ENCODE data around the gene CPPED1.

Gene CPPED1

DNA sequence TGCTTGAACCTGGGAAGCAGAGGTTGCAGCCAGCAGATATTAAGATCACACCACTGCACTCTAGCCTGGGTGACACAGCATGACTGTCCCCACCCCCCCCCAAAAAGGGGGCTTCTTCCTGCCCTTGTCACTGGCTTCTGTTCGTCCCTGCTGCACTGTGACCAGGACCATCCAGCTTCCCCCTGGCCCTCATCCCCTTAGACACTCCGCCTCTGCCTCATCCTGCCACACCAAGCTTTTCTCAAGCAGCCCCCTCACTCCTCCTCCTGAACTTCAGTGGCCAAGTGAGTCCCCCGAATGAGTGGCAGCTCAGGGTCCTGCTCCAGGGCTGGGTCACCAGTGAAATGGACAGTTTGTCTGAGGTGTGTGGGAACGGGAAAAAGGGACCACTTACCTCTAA lies 177.3 kb downstream of the CPPED1 start:
- no peaks in the 10 kb centered on the region for H3K36me3 ChIP-seq (ENCODE audit: control insufficient read depth, low read length)
- H3K4me3 ChIP-seq (ENCODE audit: low read length), result no peak overlapping the region
- no peaks in the 10 kb centered on the region for H3K9me3 ChIP-seq (ENCODE audit: control insufficient read depth, insufficient read depth, low read length)
- no peaks in the 10 kb centered on the region for H3K4me1 ChIP-seq (ENCODE audit: control insufficient read depth, low read length)
- H3K27ac ChIP-seq (ENCODE audit: low read depth, low read length), result no peak overlapping the region
- H3F3A ChIP-seq (ENCODE audit: control insufficient read depth, insufficient read depth), result no peaks in the 10 kb centered on the region
- no peaks in the 10 kb centered on the region for H3K9me2 ChIP-seq (replicated peaks; ENCODE audit: control insufficient read depth, low read length)
- H3K4me2 ChIP-seq (ENCODE audit: low read length), result no peak overlapping the region
- no peaks in the 10 kb centered on the region for H4K20me1 ChIP-seq (ENCODE audit: control insufficient read depth, insufficient read depth, low read depth, low read length)
- H3K27me3 ChIP-seq (ENCODE audit: control insufficient read depth, low read length), result no peaks in the 10 kb centered on the region; the same call in 1 of the 2 replicates
- H3K79me2 ChIP-seq (ENCODE audit: control insufficient read depth, low read length), result no peaks in the 10 kb centered on the region
- TF ChIP-seq, protein P1, sequence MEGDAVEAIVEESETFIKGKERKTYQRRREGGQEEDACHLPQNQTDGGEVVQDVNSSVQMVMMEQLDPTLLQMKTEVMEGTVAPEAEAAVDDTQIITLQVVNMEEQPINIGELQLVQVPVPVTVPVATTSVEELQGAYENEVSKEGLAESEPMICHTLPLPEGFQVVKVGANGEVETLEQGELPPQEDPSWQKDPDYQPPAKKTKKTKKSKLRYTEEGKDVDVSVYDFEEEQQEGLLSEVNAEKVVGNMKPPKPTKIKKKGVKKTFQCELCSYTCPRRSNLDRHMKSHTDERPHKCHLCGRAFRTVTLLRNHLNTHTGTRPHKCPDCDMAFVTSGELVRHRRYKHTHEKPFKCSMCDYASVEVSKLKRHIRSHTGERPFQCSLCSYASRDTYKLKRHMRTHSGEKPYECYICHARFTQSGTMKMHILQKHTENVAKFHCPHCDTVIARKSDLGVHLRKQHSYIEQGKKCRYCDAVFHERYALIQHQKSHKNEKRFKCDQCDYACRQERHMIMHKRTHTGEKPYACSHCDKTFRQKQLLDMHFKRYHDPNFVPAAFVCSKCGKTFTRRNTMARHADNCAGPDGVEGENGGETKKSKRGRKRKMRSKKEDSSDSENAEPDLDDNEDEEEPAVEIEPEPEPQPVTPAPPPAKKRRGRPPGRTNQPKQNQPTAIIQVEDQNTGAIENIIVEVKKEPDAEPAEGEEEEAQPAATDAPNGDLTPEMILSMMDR (IDR thresholded peaks at IDR 0.05; ENCODE audit: low read depth, low read length, poor library complexity, severe bottlenecking), result no peak
- no peak for TF ChIP-seq EZH2phosphoT487 (IDR thresholded peaks at IDR 0.05; ENCODE audit: borderline replicate concordance, low read length)

DNA sequence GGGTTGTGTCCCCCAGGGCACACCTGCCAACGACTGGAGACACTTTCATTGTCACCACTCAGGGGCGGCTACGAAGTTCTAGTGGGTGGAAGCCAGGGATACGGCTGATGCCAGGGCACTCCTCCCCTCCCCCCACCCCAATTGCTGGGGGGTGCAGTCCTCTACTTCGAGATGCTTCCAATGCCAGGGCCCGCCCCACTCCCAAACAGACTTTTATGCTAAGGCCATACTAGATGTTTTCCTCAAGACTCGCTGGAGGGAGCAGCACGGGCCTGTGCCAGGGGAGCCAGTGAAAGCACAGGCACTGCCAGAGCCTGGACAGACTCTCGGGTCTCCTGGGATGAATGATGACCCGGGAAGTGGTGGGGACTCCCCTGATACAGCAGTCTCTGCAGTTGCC lies 178.0 kb downstream of the CPPED1 start:
- Histone ChIP-seq H3K79me2 (ENCODE audit: control insufficient read depth, low read length) (no peaks in the 10 kb centered on the region), H3K27ac (ENCODE audit: low read depth, low read length) (no peak overlapping the region), H3K27me3 (ENCODE audit: control insufficient read depth, low read length) (no peaks in the 10 kb centered on the region; the same call in 1 of the 2 replicates), H3F3A (ENCODE audit: control insufficient read depth, insufficient read depth) (no peaks in the 10 kb centered on the region), H3K4me3 (ENCODE audit: low read length) (no peak overlapping the region), H3K36me3 (ENCODE audit: control insufficient read depth, low read length) (no peaks in the 10 kb centered on the region), H4K20me1 (ENCODE audit: control insufficient read depth, insufficient read depth, low read depth, low read length) (no peaks in the 10 kb centered on the region), H3K4me2 (ENCODE audit: low read length) (no peak overlapping the region), H3K9me3 (ENCODE audit: control insufficient read depth, insufficient read depth, low read length) (no peaks in the 10 kb centered on the region), H3K9me2 (replicated peaks; ENCODE audit: control insufficient read depth, low read length) (no peaks in the 10 kb centered on the region), H3K4me1 (ENCODE audit: control insufficient read depth, low read length) (no peaks in the 10 kb centered on the region)
- TF ChIP-seq, protein P1 (IDR thresholded peaks at IDR 0.05; ENCODE audit: low read depth, low read length, poor library complexity, severe bottlenecking), result no peak
- TF ChIP-seq EZH2phosphoT487 (IDR thresholded peaks at IDR 0.05; ENCODE audit: borderline replicate concordance, low read length), result no peak

DNA sequence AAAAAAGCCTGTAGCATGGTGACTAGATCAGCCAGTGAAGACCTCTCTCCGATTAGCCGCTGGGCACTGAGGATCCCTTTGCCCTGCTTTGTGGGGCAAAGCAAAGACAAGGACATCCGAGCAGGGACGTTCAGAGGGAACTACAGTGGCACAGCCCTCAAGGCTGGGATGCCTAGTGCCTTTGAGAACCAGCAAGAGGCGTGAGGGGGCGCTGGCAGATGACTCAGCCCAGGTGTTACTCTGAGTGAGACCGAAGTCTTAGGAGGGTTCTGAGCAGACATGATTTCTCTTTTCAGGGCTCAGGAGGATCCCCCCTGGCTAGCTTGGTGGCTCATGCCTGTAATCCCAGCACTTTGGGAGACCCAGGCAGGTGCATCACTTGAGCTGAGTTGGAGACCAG lies 178.6 kb downstream of the CPPED1 start:
- H3K27ac ChIP-seq (ENCODE audit: low read depth, low read length), result no peak overlapping the region
- no peak for TF ChIP-seq EZH2phosphoT487 (IDR thresholded peaks at IDR 0.05; ENCODE audit: borderline replicate concordance, low read length)
- TF ChIP-seq, protein P1 (IDR thresholded peaks at IDR 0.05; ENCODE audit: low read depth, low read length, poor library complexity, severe bottlenecking), result no peak
- H3K4me2 ChIP-seq (ENCODE audit: low read length), result no peak overlapping the region
- no peaks in the 10 kb centered on the region; the same call in 1 of the 2 replicates for H3K27me3 ChIP-seq (ENCODE audit: control insufficient read depth, low read length)
- no peaks in the 10 kb centered on the region for H3K4me1 ChIP-seq (ENCODE audit: control insufficient read depth, low read length)
- no peaks in the 10 kb centered on the region for H4K20me1 ChIP-seq (ENCODE audit: control insufficient read depth, insufficient read depth, low read depth, low read length)
- no peaks in the 10 kb centered on the region for H3K9me3 ChIP-seq (ENCODE audit: control insufficient read depth, insufficient read depth, low read length)
- H3K36me3 ChIP-seq (ENCODE audit: control insufficient read depth, low read length), result no peaks in the 10 kb centered on the region
- no peaks in the 10 kb centered on the region for H3K79me2 ChIP-seq (ENCODE audit: control insufficient read depth, low read length)
- no peaks in the 10 kb centered on the region for H3K9me2 ChIP-seq (replicated peaks; ENCODE audit: control insufficient read depth, low read length)
- H3K4me3 ChIP-seq (ENCODE audit: low read length), result no peak overlapping the region
- no peaks in the 10 kb centered on the region for H3F3A ChIP-seq (ENCODE audit: control insufficient read depth, insufficient read depth)
